ENCODE results near the gene LMO7.

- TF ChIP-seq YY1 (IDR thresholded peaks at IDR 0.05) (no peak), CTCF (IDR thresholded peaks at IDR 0.05; ENCODE audit: low read depth, low read length, missing input control) (no peak), REST (IDR thresholded peaks at IDR 0.05) (no peak), EGR1 (IDR thresholded peaks at IDR 0.05; ENCODE audit: low read depth in 2 of 2) (no peak), ZBTB33 (IDR thresholded peaks at IDR 0.05) (no peak), RXRA (IDR thresholded peaks at IDR 0.05) (no peak)
Observed at GRCh38 chr13:75825161-75825560, 189.0 kb downstream of the LMO7 start.
